CMK (cell line): ENCODE measurements around the gene PRAMEF7.
"Not testable (repeated sequence)": the region's sequence is repeated elsewhere in the genome, so short reads cannot be mapped to it uniquely, and the experiment has no call there.

Experiments used
- DNase-seq: peaks from one replicate; pipeline ENCODE4 v3.0.0-alpha.2; 2010; ENCODE audit warnings: low read depth

Gene PRAMEF7

GRCh38 chr1:12916310-12916709, at the start of gene PRAMEF7:
Gene PRAMEF7 (plus strand): TSS chr1:12916610. CDS start chr1:12917693, 1,083 bp downstream.
- not testable (repeated sequence) for DNase-seq

- not testable (repeated sequence) for DNase-seq
These were observed 38.0 kb upstream of the PRAMEF7 start for GRCh38 chr1:12878453-12878852.

GRCh38 chr1:12886101-12886500, 30.3 kb upstream of the PRAMEF7 start, which contains the start of gene PRAMEF4:
Gene PRAMEF4 (minus strand): TSS chr1:12886201. CDS start chr1:12883394, 2,807 bp downstream.
- not testable (repeated sequence) for DNase-seq

GRCh38 chr1:12898170-12898569, 18.2 kb upstream of the PRAMEF7 start, which contains the start of gene PRAMEF10:
Gene PRAMEF10 (minus strand): TSS chr1:12898270. CDS start chr1:12895847, 2,423 bp downstream.
- not testable (repeated sequence) for DNase-seq

- DNase-seq = not testable (repeated sequence)
These were observed 17.2 kb upstream of the PRAMEF7 start for GRCh38 chr1:12899186-12899585.

GRCh38 chr1:12903793-12904572, 12.4 kb upstream of the PRAMEF7 start:
- not testable (repeated sequence) for DNase-seq

- DNase-seq = not testable (repeated sequence)
These were observed 5.3 kb downstream of the PRAMEF7 start for GRCh38 chr1:12921749-12922148.

GRCh38 chr1:12924368-12924767, 8.0 kb downstream of the PRAMEF7 start:
- not testable (repeated sequence) for DNase-seq

GRCh38 chr1:12947480-12947879, 31.1 kb downstream of the PRAMEF7 start, which contains the start of gene PRAMEF6:
Gene PRAMEF6 (minus strand): TSS chr1:12947580. CDS start chr1:12942518, 5,062 bp downstream.
- not testable (repeated sequence) for DNase-seq
